ENCODE results near the gene PLA2R1. TPM values are rescaled to one million over a fixed set of nuclear protein-coding genes. Genes with fewer than 3 reads are reported as not detected.

PLA2R1 gene
- total RNA-seq, 1 experiment from 2014 or later, result 1.4 TPM

DNA sequence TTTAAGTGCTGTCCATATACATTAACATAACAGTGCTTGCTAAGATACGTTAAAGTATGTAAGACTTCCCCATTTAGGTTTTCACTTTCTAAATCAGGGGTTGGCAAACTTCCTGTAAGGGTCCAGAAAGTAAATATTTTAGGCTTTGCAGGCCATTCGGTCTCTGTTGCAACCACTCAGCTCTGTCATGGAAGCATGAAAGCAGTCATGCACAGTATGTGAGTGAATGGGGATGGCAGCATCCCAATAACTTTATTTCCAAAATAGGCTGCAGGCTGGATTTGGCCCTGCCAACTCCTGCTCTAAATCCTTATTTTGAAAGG, 128.7 kb downstream of the PLA2R1 start:
- no peak for DNase-seq (ENCODE audit: low read depth)

DNA sequence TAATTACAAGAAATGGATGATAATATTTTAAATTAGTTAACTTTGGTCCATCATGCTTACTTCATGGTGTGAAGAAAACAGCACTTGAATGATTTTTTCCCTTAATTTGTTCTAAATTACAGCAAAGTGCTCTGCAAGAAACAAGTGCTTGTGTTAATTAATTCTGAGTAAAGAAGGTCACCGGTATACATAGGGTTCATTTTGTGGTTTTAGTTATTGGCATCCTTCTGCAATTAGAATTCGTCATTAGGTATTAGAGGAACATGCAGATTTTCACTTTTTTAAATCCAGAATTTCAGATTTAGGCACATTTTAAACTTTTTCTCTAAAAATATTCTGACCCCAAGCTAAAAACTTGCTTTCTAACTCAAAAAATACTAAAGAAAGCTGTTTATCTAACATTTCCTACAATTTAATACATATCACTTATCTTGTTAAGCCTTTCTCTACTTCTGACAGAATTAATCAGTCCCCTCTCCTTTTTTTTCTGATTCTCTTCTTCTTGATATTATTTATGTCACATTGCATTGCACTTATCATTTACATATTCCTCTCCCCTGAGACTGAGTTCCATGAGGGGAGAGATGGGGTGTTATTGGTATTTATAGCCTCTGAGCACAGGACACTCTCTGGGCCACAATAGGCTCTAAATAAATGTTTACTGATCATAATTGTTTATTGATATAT, 129.2 kb downstream of the PLA2R1 start:
- DNase-seq (ENCODE audit: low read depth), result no peak

DNA sequence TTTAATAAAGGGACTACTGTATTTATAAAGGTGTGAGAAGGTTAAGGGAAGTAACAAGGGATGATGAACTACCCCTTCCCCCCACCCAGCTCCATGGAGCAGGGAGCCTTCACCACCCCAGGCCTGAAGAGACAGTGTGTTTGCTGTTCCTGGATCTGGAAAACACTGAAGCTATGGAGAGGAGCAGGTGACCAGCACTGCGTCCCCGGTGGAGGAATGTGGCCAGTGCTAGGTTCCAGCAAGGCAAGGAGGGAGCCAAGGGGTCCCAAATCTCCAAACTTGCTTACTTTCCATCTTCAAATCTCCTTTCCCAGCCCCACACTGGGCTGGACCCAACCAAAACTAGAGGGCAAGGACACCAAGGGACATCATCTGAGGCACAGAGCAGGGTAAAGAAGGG, 135.7 kb downstream of the PLA2R1 start:
- no peak for DNase-seq (ENCODE audit: low read depth)

DNA sequence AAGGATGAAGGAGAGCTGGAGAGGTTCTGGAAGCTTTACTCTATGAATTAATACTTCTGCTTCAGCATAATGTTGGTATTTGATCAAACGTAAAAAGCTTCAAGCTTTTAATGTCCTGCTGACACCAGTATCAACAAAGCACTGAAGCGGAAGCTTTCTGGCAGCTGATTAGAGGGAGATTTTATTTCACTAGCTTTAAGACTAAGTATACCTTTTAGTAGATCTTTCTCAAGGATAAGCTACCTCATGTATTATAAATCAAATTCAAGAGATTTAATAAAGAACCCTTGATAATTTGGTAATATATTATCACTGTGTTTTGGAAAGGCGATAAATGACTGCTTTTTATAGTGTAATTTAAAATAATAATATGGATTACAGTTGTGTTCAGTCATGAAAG, 136.4 kb downstream of the PLA2R1 start:
- DNase-seq (ENCODE audit: low read depth), result no peak

DNA sequence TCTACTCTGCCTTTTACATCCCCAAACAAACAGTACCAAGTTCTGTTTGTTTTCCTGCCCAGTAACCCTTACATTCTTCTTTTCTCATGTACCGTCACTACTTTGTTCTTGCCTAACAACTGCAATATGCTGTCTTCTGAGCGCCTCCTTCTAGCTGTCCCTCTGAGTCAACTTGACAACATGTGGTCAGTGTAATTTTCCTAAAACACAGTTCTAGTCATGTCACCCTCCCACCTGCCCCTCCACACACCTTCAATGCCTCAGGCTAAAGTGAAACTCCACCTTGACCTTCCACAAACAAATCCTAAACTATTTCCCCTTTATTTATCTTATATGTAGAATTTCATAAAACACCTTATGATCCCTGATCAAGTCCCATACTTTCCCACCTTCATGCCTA, 139.9 kb downstream of the PLA2R1 start:
- no peak for DNase-seq (ENCODE audit: low read depth)

DNA sequence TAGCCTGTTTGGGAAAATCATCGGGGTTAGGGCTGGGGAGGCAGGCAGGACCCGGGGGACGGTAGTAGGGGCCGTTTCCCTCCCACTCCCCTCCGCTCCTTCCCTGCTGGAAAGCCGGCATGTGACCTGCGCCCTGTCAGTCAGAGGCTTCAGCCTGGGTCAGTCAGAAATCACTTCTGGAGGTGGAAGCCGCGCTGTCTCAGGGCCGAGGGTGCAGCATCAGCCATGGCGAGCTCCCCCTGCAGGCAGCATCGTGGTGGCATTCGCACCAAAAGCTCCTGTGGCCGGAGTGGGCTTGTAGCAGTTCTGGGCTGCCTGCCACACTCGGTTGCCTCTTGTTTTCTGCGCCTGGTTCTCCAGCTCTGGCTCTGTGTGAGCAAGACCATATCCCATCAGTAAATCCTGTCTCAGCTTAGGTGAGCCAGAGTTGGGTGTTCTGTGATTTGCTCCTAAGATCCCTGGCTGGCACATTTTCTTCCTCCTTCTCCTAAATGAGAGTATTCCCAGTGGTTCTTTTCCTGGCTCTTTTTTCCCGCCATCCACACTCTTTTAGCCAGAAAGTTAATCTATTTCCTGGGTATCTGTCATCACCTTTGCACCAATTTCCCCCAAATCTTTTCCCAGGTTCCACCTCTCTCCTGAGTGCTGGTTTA, 140.5 kb downstream of the PLA2R1 start:
- DNase-seq (ENCODE audit: low read depth), result peak; percentile 81

DNA sequence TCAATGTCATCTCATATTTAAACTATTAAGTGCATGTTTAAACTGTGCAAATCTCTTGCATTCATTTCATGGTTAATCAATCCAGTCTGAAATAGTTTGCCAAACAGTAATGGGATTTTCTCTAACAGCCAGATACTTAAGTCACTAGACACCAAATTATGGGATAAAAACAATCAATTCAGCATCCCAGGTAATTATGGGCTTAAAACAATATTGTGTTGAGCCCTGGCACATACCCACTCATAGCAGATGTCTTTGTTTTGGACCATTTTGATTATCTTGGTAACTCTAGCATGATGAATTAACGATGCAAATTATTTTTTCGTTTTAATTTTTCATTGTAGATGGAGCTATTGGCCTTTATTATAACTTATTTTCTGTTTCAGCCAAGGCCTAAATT, 145.9 kb downstream of the PLA2R1 start:
- DNase-seq (ENCODE audit: low read depth), result no peak

DNA sequence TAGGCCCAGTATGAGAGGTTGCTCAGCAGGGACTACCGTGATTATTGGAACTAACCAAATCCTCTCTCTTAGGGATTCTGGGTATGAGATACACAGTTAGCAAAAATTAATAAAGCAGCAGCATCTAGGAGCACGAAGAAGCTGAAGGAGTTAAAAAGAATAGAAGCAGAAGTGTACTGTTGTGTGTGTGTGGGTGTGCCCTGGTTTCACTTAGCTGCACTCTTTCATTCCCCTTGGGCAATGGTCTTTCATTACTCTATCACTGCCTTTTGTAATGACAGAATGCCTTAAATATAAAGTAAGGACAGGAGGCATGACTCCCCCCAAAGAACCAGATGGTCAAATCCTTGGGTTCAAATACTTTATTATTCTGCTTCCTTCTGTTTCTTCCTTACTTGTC, 148.5 kb downstream of the PLA2R1 start:
- no peak for DNase-seq (ENCODE audit: low read depth)

DNA sequence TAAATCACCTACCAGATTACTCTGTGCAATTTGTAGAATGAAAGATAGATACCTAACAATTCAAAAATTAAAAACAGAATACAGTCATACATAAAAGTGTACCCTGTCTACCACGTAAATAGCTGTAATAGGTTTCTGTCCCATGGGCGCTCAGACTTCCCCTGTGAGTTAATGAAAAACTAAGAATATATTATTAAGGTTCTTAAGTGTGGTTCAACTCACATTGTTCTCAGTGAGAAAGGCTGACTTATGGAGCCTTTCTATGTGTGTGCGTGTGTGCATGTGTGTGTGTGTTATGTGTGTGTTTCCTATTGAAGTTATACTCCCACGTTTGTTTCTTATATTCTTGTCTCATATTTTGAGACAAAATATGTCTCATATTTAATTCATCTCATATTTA, 149.8 kb downstream of the PLA2R1 start:
- DNase-seq (ENCODE audit: low read depth), result no peak

DNA sequence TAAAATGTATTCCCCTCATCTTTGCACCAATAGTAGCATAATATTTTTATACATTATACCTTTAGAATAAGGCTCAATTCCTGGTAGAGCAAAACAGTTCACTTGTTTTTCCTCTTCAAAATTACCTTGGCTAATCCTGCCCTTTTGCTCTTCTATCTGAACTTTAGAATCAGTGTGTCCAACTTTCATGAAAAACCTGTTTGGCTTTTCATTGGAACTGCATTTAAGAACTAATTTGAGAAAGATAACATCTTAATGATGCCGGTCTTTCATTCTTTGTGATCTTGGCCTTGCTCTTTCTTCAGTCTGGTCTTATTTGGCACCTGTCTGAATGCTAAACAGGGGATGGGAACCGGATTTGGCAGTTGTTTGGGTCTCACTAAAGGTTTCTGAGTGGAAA, 151.5 kb downstream of the PLA2R1 start:
- no peak for DNase-seq (ENCODE audit: low read depth)

DNA sequence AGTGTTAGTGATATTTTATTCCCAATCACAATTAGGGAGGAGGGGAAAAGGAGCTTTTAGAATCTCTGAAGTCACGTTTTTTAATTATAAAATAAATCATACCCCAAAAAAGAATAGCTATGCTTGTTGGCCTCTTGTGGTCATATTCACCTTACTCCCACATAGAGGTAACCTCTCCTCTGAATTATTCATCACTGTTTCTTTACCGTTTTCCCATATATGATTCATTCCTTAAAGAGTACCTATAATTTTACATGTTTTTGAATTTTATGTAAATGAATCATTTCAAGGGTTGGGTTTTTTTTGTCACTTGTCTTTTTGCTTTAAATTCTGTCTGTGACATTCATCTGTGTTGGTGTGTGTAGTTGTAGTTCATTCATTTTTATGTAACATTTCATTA, 153.8 kb downstream of the PLA2R1 start:
- no peak for DNase-seq (ENCODE audit: low read depth)

DNA sequence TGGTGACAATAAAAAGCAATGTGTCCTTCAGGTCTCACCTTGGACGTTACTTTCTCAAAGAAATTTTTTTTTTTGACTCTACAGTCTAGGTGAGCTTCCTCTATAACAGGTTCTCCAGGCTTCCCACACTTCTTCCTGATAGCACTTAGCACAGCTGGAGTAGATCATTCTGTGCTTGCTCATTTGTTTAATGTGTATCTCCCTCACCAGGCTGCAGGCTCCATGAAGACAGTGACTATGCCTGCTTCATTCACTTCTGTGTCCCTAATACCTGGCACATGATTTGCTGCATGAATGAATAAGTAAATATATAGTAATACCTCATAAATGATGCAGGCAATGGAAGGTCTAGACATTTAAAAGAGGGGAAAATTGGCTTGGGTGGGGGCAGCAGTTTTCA, 154.5 kb downstream of the PLA2R1 start:
- no peak for DNase-seq (ENCODE audit: low read depth)

DNA sequence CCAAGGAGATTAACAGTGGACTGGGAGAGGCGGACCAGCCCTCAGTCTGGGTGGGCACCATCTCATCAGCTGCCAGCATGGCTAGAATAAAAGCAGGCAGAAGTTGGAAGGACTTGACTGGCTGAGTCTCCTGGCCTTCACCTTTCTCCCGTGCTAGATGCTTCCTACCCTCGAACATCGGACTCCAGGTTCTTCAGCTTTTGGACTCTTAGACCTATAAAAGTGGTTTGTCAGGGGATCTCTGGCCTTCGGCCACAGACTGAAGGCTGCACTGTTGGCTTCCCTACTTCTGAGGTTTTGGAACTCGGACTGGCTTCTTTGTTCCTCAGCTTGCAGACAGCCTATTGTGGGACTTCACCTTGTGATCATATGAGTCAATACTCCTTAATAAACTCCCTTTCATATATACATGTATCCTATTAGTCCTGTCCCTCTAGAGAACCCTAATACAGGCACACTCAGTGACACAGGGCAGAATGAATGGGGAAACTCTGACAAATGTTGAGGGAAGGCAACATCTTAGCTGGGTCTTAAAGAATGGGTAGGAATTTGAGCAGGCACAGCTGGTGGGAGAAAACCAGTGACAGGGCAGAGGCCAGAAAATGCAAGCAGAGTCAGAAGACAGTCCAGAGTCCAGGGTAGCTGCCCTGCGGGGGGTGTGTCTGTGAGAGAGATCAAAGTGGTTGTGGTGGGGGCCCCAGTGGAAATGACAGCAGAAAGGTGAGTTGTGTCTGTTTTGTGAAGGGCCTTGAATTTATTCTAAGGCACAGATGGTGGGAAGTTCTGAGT, 156.3 kb downstream of the PLA2R1 start:
- no peak for DNase-seq (ENCODE audit: low read depth)

DNA sequence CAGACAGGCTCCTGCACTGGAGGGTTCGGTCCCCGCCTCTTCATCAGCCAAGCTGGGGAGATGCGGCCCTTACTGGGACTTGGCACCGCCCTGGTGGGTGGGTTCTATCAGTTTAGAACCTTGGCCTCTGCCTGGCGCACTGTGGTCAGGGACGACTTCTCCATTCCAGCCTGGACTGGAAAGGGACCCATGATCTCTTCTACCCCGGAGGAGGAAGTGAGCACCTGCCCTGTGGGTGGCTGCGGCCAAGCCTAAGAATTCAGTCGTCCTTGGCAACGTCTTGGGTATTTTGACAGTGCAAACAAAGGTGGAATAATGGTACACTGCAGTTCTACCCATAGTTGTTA, 157.5 kb downstream of the PLA2R1 start:
- no peak for DNase-seq (ENCODE audit: low read depth)

DNA sequence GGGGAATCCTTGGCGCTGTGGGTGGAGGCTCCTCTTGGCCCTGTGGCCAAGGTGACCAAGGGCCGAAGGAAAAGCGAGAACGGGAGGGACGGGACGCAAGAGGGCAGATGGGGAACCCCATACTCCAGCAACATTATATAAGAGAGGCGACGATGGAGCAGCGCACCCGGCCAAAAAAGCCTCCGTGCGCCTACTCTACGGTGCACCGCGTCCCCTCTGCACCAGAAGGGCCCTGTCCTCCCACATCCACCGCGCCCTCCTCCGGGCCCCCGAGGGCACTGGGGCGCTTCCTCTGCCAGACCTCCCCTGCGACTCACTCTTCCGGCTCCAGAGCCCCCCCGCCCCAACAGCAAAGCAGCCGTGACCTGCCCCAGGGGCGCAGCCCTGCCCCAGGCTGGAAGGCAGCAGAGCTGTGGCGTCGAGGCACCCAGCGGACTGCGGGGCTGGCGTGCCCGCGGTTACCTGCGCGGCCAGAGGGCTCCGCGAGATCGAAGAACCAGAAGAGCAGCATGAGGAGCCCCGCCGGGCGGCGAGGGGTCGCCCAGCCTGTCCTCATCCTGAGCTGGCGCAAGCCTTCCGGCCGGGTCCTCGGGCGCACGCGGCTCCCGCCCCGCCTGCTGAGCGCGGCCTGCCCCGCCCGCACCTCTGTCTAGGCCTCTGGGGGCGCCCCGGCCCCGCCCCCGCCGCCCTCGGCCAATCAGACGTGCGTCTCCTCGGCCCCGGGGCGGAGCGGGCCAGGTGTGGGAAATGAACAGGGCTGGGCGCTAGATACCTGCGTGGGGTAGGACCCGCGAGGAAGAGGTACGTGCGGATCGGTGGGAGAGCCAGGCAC, 158.1 kb downstream of the PLA2R1 start, which contains the start of gene LY75:
LY75 (minus strand) TSS at position 630 of the 832 bp plus-strand sequence.
- DNase-seq (ENCODE audit: low read depth), result peak; percentile 83

DNA sequence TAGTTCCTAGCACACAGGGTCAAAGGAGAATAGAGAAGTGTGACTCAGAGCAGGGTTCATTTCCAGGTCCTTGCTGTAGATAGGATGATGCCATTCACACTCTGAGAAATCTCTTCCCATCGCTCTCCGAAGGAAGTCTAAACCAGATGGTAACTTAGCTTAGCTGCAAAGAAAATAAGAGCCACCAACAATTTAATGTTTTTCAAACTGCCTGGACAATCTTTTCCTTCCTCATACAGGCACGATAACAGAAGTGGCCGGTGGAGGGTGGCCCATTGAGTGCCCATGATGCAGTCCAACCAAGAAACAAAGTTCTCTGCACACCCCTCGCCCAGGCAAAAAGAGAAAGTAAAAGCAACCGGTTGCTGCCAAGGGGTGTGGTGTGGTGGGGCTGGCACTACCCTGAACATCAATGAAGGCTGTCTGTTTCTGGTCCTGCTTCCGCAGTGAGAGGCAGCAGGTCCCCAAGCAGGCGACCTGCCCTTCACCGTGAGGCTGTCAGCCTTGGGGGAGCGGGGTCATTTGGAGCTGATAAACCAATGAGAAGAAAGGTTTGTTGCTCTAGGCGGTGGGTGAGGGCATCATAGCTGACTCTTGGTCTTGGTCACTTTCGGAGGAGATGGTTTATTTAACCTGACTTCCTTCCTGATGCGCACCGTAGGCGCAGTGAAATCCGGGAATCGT, 158.8 kb downstream of the PLA2R1 start:
- DNase-seq (ENCODE audit: low read depth), result peak; percentile 59

DNA sequence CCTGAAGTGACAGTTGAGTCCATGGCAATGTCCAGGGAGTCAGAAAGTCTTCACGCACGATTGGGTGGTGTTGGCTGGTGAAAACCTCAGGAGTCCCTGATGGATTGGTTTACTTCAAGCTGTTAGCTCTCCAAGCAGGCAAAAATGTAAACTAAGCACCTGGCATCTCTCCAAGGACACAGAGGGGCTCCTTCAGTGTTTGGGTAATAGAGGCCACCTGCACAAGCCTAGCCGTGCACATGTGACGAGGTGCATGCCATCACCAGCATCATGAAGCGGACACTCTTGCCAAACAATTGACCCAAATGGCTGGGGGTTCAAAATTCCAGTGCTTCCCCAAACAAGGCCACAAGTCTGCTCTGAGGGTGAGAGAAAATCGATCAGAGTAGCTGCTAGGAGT, 159.7 kb downstream of the PLA2R1 start:
- DNase-seq (ENCODE audit: low read depth), result no peak

DNA sequence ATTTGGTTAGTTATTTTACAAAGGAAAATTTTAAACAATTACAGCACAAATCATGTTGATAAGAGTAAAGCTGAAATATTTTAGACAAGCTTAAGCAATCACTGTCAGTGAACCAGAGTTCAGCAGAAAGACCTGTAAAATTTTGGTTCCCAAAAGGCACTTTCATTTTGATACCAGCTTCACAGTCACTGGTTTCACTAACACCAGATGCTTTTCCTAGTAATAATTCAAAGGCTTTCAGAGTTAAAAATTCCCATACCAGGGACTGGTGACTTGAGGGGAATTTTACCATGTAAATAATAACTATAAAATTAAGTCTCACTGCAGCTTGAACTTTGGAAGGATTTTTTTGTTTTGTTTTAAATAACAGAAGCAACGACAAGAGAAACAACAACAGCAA, 162.1 kb downstream of the PLA2R1 start:
- no peak for DNase-seq (ENCODE audit: low read depth)

DNA sequence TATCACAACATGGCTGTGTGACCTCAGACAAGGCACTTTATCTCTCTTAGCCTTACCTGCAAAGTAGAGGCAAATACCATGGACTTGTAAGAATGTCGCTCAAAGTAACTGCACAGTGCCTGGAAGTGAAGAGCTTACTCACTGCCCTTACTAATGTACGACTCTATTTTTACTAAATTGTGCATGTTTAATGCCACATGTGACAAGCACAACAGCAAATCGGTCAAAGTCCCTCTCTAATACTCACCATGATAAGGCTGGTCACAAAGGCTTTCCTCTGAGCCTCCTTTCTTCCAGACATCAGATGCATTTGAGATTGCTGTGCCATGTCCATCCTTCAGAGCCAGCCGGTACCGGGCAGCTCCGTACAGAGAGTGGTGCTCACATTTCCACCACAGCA, 164.0 kb downstream of the PLA2R1 start:
- DNase-seq (ENCODE audit: low read depth), result no peak

DNA sequence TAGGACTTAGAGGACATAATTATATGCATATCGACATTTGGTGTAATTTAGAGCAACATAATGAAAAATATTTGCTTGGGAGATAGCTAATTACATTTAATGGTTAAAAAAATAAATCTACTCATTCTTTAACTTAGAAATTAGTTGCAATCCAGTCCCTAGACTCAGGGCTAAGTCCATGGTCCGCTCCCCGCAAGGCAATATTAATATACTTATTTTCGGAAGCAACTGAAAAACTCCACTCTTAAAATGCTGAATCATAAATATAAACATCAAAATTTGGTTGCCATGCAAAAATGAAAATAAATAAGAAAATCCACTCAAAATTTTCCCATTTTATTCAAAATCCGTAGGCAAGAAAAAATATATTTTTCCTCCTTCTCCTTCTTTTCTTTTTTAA, 164.7 kb downstream of the PLA2R1 start:
- DNase-seq (ENCODE audit: low read depth), result no peak

DNA sequence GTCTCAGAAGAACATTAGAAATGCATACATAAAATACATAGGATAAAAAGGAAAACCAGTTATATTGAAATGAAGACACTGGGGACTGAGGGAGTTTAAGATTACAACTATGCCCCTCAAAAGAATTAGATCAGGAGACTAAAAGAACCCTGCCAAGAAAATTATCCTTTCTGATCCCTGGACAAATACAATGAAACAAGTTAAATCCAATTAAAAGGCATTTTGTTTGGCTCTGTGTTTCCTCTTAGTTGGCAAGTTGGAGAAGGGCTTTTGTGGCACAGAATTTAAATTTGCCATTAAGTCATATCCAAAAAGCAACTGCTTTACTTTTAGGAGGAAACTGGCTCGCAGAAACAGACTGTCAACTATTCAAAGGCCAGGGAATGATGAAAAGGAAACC, 165.3 kb downstream of the PLA2R1 start:
- DNase-seq (ENCODE audit: low read depth), result no peak
